ENCODE measurements around the gene NOTCH3. TPM values are rescaled to one million over a fixed set of nuclear protein-coding genes. Genes with fewer than 3 reads are reported as not detected.

Gene NOTCH3
- total and polyA plus RNA-seq, 2 donors from 2014 or later: 15.1 to 92.3 TPM

DNA sequence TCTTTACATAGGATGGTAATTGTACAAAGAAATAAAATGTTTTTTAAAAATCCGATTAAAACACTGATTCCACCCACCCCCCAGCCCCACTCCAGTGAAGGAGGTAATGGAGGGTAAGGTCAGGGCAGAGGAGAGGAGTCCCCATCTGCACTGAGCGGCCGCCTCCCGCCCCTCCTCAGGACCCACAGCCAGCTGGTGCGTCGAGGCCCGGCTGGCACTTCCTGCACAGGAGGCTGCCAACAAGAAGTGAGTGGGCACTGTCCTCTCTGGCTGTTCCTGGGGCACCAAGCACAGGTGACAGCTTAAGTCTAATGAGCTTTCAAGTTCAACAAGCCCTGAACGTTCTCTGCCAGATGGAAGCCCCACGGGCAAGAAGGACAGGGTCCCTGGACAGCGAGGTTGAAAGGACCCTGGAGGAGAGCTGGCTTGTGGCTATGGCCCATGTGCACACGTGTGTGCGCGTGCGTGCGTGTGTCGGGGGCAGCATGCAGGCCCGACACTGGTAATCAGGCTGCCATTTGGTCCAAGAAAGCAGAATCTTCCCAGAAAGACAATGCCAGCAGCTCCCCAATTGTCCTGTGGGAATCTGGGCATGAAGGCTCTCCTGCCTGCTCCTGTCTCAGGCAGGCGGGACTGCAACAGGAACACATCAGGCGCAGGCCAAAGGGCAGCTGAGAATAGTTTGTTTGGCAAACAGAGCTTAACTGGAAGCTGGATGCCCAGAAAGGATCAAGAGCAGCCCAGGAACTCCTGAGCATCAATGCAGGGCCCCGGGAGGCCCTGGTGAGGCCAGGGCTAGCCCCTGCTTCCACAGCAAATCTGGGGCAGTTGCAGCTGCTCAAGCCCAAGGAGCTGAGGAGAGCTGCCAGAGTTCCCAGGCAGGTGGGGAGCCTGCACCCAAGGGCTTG is 46.6 kb upstream of the NOTCH3 start:
- intact Hi-C loops (cut with DNase I): no loop called here

GRCh38 chr19:15246198-15246481 is 45.3 kb upstream of the NOTCH3 start:
- H3K27ac ChIP-seq (ENCODE audit: low read depth in 2 of 2, low read length in 2 of 2): peak overlapping the region in 1 of 2 donors; percentile 94
- H3K27me3 ChIP-seq (ENCODE audit: control insufficient read depth, insufficient read depth, low read length): no peaks in the 10 kb centered on the region
- H3K36me3 ChIP-seq (ENCODE audit: control insufficient read depth in 2 of 3, insufficient read depth in 3 of 3, low read length in 3 of 3): peaks cover 5 to 36% (median 33%) of the 10 kb centered on the region in 3 donors
- intact Hi-C loops (cut with DNase I): no loop called here
- H3K9ac ChIP-seq (ENCODE audit: low read length in 3 of 3): no peak overlapping the region
- H3K4me3 ChIP-seq (ENCODE audit: low read length in 3 of 3): no peak overlapping the region
- no peak for TF ChIP-seq CTCF (IDR thresholded peaks at IDR 0.05; ENCODE audit: borderline replicate concordance, extremely low read depth, insufficient read depth)
- DNase-seq (no peak), FAIRE-seq (no peak)
- H3K4me1 ChIP-seq (ENCODE audit: control insufficient read depth in 2 of 3, insufficient read depth in 2 of 3, low read depth in 1 of 3, low read length in 3 of 3): peaks cover 8 to 41% (median 27%) of the 10 kb centered on the region in 3 donors
- H3K9me3 ChIP-seq (ENCODE audit: control insufficient read depth in 2 of 3, insufficient read depth in 1 of 3, low read length in 3 of 3): no peaks in the 10 kb centered on the region

More for the DNA sequence above, 46.6 kb upstream of the NOTCH3 start:
- peak overlapping the region; percentile 83 to 94 for H3K27ac ChIP-seq (ENCODE audit: low read depth in 2 of 2, low read length in 2 of 2)
- no peak overlapping the region for H3K4me3 ChIP-seq (ENCODE audit: low read length in 3 of 3)
- no peak overlapping the region for H3K9ac ChIP-seq (ENCODE audit: low read length in 3 of 3)
- no peaks in the 10 kb centered on the region for H3K27me3 ChIP-seq (ENCODE audit: control insufficient read depth, insufficient read depth, low read length)
- H3K36me3 ChIP-seq (ENCODE audit: control insufficient read depth in 2 of 3, insufficient read depth in 3 of 3, low read length in 3 of 3): peaks cover 4 to 35% (median 34%) of the 10 kb centered on the region in 3 donors
- no peak for TF ChIP-seq CTCF (IDR thresholded peaks at IDR 0.05; ENCODE audit: borderline replicate concordance, extremely low read depth, insufficient read depth)
- no peak for DNase-seq
- H3K9me3 ChIP-seq (ENCODE audit: control insufficient read depth in 2 of 3, insufficient read depth in 1 of 3, low read length in 3 of 3): no peaks in the 10 kb centered on the region
- peaks cover 9 to 45% (median 27%) of the 10 kb centered on the region in 3 donors for H3K4me1 ChIP-seq (ENCODE audit: control insufficient read depth in 2 of 3, insufficient read depth in 2 of 3, low read depth in 1 of 3, low read length in 3 of 3)
- FAIRE-seq: no peak

DNA sequence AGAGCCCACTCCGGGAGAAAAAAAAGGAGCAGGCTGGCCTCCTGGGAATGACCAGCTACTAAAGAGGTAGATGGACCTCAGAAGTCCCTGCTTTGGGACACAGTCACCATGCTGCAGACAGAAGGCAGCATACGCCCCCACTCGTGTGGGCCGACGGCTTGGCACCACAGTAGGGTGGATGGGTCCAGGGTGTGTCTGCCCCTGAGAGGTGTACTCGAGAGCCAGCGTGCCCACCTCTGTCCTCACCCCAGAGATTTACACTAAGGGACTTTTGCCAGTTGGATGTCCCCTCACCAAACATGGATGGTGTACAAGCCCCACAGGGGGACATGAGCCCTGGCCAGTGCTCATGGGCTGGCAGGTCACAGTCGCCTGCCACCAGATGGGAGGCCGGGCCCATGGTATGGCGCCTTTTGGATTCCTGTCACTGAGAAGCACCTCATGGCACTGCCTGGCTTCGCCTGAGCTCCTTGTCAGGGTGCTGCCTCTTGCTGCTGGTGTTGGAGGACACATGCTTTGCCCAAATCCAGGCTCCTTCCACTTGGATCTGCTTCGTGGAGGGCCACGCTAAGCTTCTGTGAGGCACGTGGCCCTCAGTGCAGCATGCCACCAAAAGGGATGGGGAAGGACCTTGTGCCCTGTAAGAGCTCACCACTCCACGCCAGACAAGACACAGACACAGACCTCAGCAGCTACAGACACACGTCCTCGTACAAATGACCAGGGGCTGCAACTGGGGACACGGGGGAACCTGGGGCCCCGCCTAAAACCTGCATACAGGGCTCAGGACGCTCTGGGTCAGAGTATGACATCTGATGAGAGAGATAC is 44.8 kb upstream of the NOTCH3 start:
- Histone ChIP-seq H3K4me3 (ENCODE audit: low read length in 3 of 3) (no peak overlapping the region), H3K27ac (ENCODE audit: low read depth in 2 of 2, low read length in 2 of 2) (peak overlapping the region in 1 of 2 donors; percentile 94), H3K27me3 (ENCODE audit: control insufficient read depth, insufficient read depth, low read length) (no peaks in the 10 kb centered on the region), H3K9ac (ENCODE audit: low read length in 3 of 3) (no peak overlapping the region), H3K36me3 (ENCODE audit: control insufficient read depth in 2 of 3, insufficient read depth in 3 of 3, low read length in 3 of 3) (peaks cover 5 to 40% (median 35%) of the 10 kb centered on the region in 3 donors), H3K4me1 (ENCODE audit: control insufficient read depth in 2 of 3, insufficient read depth in 2 of 3, low read depth in 1 of 3, low read length in 3 of 3) (peaks cover 8 to 36% (median 25%) of the 10 kb centered on the region in 3 donors), H3K9me3 (ENCODE audit: control insufficient read depth in 2 of 3, insufficient read depth in 1 of 3, low read length in 3 of 3) (no peaks in the 10 kb centered on the region)
- FAIRE-seq: no peak
- TF ChIP-seq CTCF (IDR thresholded peaks at IDR 0.05; ENCODE audit: borderline replicate concordance, extremely low read depth, insufficient read depth): no peak
- intact Hi-C loops (cut with DNase I): no loop called here
- peak in 1 of 5 donors; percentile 41 for DNase-seq

Measured in kidney (tissue), 14 donors.